OCI-LY1 (cell line): ENCODE data around the gene IGFN1.

Source experiments
- EZH2 ChIP-seq: fragments of 200-600 bp; sonication (generic), shearing (Covaris generic); IDR thresholded peaks from 2 replicates; pipeline ENCODE4 v1.8.0; 2017; ENCODE audit warnings: borderline replicate concordance, mixed run types, mild to moderate bottlenecking, antibody characterized with exemption, low read length, moderate library complexity, mixed read lengths
- TF ChIP-seq, protein P1 (sequence below): fragments of 200-600 bp; sonication (generic), shearing (Covaris generic); IDR thresholded peaks from 2 replicates; pipeline ENCODE4 v1.5.1; 2017; ENCODE audit warnings: mild to moderate bottlenecking, antibody characterized with exemption, low read length, moderate library complexity, mixed read lengths

DNA sequence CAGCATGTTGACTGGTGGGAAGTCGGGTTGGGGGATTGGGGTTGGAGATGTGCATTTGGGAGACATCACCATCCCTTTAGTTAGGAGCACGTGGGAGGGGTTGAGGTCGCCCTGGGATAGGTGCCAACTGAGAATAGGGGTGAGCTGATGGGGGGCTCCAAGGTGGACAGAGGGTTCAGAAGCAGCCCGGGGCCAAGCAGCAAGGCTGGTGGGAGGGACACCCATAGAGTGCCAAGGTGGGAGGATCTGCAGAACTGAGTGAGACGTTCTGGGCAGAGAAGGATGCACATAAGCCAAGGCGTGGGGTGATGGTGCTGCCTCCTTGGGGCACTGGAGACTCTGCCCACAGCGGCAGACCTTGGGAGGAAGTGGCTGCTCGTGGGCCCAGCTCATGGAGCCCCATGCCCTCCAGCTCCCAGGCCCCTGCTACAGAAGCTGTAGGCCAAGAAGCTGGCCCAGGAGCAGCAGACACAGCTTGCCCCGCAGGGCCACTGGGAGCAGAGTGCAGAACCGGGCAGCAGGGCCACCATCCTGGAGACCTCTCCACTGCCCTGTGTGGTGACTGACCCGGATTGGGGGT lies 61.3 kb downstream of the IGFN1 start:
- TF ChIP-seq, protein P1, sequence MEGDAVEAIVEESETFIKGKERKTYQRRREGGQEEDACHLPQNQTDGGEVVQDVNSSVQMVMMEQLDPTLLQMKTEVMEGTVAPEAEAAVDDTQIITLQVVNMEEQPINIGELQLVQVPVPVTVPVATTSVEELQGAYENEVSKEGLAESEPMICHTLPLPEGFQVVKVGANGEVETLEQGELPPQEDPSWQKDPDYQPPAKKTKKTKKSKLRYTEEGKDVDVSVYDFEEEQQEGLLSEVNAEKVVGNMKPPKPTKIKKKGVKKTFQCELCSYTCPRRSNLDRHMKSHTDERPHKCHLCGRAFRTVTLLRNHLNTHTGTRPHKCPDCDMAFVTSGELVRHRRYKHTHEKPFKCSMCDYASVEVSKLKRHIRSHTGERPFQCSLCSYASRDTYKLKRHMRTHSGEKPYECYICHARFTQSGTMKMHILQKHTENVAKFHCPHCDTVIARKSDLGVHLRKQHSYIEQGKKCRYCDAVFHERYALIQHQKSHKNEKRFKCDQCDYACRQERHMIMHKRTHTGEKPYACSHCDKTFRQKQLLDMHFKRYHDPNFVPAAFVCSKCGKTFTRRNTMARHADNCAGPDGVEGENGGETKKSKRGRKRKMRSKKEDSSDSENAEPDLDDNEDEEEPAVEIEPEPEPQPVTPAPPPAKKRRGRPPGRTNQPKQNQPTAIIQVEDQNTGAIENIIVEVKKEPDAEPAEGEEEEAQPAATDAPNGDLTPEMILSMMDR: no peak
- TF ChIP-seq EZH2: no peak
